B cell (primary cell): Measurements from ENCODE around the gene MRC2.

Source experiments
- CTCF ChIP-seq: fragments of 200-600 bp; IDR thresholded peaks from one replicate; pipeline ENCODE4 v1.8.0; 2022; ENCODE audit warnings: antibody characterized with exemption, mild to moderate bottlenecking
- EZH2 ChIP-seq: IDR thresholded peaks from 2 replicates; pipeline ENCODE4 v1.6.1; 2012; ENCODE audit warnings: borderline replicate concordance, low read depth, mild to moderate bottlenecking, moderate library complexity, low read length; ENCODE audit not compliant: insufficient read depth, poor library complexity, severe bottlenecking

GRCh38 chr17:62715882-62716390 lies 88.5 kb downstream of the MRC2 start:
- TF ChIP-seq CTCF, result no peak
- no peak for TF ChIP-seq EZH2
